Prostate gland (tissue), 2 donors: ENCODE results near the gene CCDC134.

Experiments
- CTCF ChIP-seq, 4 experiments: fragments of 200-600 bp in 2 of 4; fragments of 450-650 bp in 2 of 4; sonication (generic) in 2 of 4; IDR thresholded peaks; 1 replicate in 3 of 4; 2 replicates in 1 of 4; pipeline ENCODE4 v1.5.1; 2016 to 2019; ENCODE audit warnings: antibody characterized with exemption in 4 of 4, mild to moderate bottlenecking in 2 of 4, moderate library complexity in 2 of 4
- POLR2A ChIP-seq: fragments of 450-650 bp; IDR thresholded peaks from one replicate; pipeline ENCODE4 v1.6.1; 2016; ENCODE audit warnings: antibody characterized with exemption, mild to moderate bottlenecking

GRCh38 chr22:41873391-41873790, 72.9 kb downstream of the CCDC134 start:
- TF ChIP-seq CTCF (IDR thresholded peaks at IDR 0.05) = no peak
- no peak for TF ChIP-seq POLR2A
